HepG2 (cell line): ENCODE results near the gene MIEF1. TPM values are rescaled to one million over a fixed set of nuclear protein-coding genes. Genes with fewer than 3 reads are reported as not detected.

ENCODE experiments used
- DBP ChIP-seq: sonication (generic); formaldehyde crosslinking; IDR thresholded peaks from 2 replicates; pipeline ENCODE4 v1.4.0; 2020; ENCODE audit warnings: missing genetic modification reagents; ENCODE audit errors: not compliant biosample characterization
- HNF1A ChIP-seq, 2 experiments: sonication (generic) in 1 of 2; formaldehyde crosslinking in 1 of 2; IDR thresholded peaks; 2 replicates each; pipeline versions ENCODE4 v1.4.0 to v1.6.1; 2016 to 2020; ENCODE audit warnings: borderline replicate concordance in 1 of 2, low read depth in 1 of 2, mild to moderate bottlenecking in 1 of 2, missing genetic modification reagents in 1 of 2
- PHF20 ChIP-seq: sonication (generic); formaldehyde crosslinking; IDR thresholded peaks from 2 replicates; pipeline ENCODE4 v1.5.0; 2020; ENCODE audit warnings: mild to moderate bottlenecking, missing genetic modification reagents
- REL ChIP-seq: sonication (generic); formaldehyde crosslinking; conservative IDR thresholded peaks from 2 replicates; pipeline ENCODE4 v1.8.0; 2022; ENCODE audit warnings: mild to moderate bottlenecking, missing genetic modification reagents, moderate library complexity
- TEAD2 ChIP-seq: sonication (generic); formaldehyde crosslinking; IDR thresholded peaks from 2 replicates; pipeline ENCODE4 v1.9.0; 2021; ENCODE audit warnings: missing genetic modification reagents
- ZNF230 ChIP-seq: sonication (generic); formaldehyde crosslinking; IDR thresholded peaks from 2 replicates; pipeline ENCODE4 v1.4.0; 2020; ENCODE audit warnings: mild to moderate bottlenecking, missing genetic modification reagents
- ZNF460 ChIP-seq: sonication (generic); formaldehyde crosslinking; IDR thresholded peaks from 2 replicates; pipeline ENCODE4 v1.5.1; 2020; ENCODE audit warnings: missing genetic modification reagents, mild to moderate bottlenecking, borderline replicate concordance
- ZNF550 ChIP-seq: sonication (generic); formaldehyde crosslinking; IDR thresholded peaks from 2 replicates; pipeline ENCODE4 v1.4.0; 2020; ENCODE audit warnings: mild to moderate bottlenecking, missing genetic modification reagents, borderline replicate concordance
- ZNF570 ChIP-seq: sonication (generic); formaldehyde crosslinking; IDR thresholded peaks from 2 replicates; pipeline ENCODE4 v1.4.0; 2020; ENCODE audit warnings: mild to moderate bottlenecking, missing genetic modification reagents, borderline replicate concordance
- polyA plus RNA-seq, 8 experiments: library from polyadenylated mRNA; depleted of rRNA in 3 of 8; stranded (reverse) in 7 of 8; unstranded in 1 of 8; fragments of >200 nt; fragmentation: Illumina TruSeq in 4 of 8; extraction: Trizol in 4 of 8; gene quantifications; 2 replicates each; pipeline versions ENCODE4 v1.2.1 to v1.2.3, GENCODE V29; 2011 to 2016; ENCODE audit warnings: low read depth in 4 of 8, missing spikeins in 1 of 8, mixed read lengths in 1 of 8; ENCODE audit not compliant: insufficient read depth in 1 of 8
- total RNA-seq, 5 experiments: library from RNA; depleted of rRNA; stranded (reverse); fragments of >200 nt; fragmentation: Illumina TruSeq; extraction: Trizol; gene quantifications; 2 replicates each; pipeline ENCODE4 v1.2.3, GENCODE V29; 2016; ENCODE audit warnings: low read depth in 1 of 5
- TF ChIP-seq, protein P1 (sequence below): sonication (generic); formaldehyde crosslinking; IDR thresholded peaks from 2 replicates; pipeline ENCODE4 v1.9.0; 2021; ENCODE audit warnings: mild to moderate bottlenecking, missing genetic modification reagents
- TF ChIP-seq, protein P2 (sequence below): sonication (generic); formaldehyde crosslinking; IDR thresholded peaks from 2 replicates; pipeline ENCODE4 v1.4.0; 2020; ENCODE audit warnings: missing genetic modification reagents, borderline replicate concordance

Gene MIEF1
- total and polyA plus RNA-seq, 2 of the 13 experiments (the other 11 are each of a cell fraction or from before 2014, with no cell fraction given), result 21.7 to 34.8 TPM

GRCh38 chr22:39501644-39502108 lies 414 bp upstream of the MIEF1 start (continued):
- TF ChIP-seq DBP (CRISPR knock-in tag) (no peak), REL (CRISPR knock-in tag) (peak; percentile 80; the same call in 1 of the 2 replicates), PHF20 (CRISPR knock-in tag) (no peak), TEAD2 (CRISPR knock-in tag) (no peak), ZNF550 (no peak), HNF1A (IDR thresholded peaks at IDR 0.05; ENCODE audit: low read depth) (no peak), HNF1A (CRISPR knock-in tag; IDR thresholded peaks at IDR 0.05; ENCODE audit: borderline replicate concordance) (peak; percentile 7; the same call in 1 of the 2 replicates), ZNF570 (CRISPR knock-in tag) (no peak), ZNF230 (0 out of 2 replicates have a peak, but pooled peaks have one; percentile 19), ZNF460 (CRISPR knock-in tag) (no peak)
- TF ChIP-seq, protein P1, sequence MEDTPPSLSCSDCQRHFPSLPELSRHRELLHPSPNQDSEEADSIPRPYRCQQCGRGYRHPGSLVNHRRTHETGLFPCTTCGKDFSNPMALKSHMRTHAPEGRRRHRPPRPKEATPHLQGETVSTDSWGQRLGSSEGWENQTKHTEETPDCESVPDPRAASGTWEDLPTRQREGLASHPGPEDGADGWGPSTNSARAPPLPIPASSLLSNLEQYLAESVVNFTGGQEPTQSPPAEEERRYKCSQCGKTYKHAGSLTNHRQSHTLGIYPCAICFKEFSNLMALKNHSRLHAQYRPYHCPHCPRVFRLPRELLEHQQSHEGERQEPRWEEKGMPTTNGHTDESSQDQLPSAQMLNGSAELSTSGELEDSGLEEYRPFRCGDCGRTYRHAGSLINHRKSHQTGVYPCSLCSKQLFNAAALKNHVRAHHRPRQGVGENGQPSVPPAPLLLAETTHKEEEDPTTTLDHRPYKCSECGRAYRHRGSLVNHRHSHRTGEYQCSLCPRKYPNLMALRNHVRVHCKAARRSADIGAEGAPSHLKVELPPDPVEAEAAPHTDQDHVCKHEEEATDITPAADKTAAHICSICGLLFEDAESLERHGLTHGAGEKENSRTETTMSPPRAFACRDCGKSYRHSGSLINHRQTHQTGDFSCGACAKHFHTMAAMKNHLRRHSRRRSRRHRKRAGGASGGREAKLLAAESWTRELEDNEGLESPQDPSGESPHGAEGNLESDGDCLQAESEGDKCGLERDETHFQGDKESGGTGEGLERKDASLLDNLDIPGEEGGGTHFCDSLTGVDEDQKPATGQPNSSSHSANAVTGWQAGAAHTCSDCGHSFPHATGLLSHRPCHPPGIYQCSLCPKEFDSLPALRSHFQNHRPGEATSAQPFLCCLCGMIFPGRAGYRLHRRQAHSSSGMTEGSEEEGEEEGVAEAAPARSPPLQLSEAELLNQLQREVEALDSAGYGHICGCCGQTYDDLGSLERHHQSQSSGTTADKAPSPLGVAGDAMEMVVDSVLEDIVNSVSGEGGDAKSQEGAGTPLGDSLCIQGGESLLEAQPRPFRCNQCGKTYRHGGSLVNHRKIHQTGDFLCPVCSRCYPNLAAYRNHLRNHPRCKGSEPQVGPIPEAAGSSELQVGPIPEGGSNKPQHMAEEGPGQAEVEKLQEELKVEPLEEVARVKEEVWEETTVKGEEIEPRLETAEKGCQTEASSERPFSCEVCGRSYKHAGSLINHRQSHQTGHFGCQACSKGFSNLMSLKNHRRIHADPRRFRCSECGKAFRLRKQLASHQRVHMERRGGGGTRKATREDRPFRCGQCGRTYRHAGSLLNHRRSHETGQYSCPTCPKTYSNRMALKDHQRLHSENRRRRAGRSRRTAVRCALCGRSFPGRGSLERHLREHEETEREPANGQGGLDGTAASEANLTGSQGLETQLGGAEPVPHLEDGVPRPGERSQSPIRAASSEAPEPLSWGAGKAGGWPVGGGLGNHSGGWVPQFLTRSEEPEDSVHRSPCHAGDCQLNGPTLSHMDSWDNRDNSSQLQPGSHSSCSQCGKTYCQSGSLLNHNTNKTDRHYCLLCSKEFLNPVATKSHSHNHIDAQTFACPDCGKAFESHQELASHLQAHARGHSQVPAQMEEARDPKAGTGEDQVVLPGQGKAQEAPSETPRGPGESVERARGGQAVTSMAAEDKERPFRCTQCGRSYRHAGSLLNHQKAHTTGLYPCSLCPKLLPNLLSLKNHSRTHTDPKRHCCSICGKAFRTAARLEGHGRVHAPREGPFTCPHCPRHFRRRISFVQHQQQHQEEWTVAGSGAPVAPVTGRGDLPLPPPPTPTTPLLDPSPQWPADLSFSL (CRISPR knock-in tag), result no peak
- TF ChIP-seq, protein P2, sequence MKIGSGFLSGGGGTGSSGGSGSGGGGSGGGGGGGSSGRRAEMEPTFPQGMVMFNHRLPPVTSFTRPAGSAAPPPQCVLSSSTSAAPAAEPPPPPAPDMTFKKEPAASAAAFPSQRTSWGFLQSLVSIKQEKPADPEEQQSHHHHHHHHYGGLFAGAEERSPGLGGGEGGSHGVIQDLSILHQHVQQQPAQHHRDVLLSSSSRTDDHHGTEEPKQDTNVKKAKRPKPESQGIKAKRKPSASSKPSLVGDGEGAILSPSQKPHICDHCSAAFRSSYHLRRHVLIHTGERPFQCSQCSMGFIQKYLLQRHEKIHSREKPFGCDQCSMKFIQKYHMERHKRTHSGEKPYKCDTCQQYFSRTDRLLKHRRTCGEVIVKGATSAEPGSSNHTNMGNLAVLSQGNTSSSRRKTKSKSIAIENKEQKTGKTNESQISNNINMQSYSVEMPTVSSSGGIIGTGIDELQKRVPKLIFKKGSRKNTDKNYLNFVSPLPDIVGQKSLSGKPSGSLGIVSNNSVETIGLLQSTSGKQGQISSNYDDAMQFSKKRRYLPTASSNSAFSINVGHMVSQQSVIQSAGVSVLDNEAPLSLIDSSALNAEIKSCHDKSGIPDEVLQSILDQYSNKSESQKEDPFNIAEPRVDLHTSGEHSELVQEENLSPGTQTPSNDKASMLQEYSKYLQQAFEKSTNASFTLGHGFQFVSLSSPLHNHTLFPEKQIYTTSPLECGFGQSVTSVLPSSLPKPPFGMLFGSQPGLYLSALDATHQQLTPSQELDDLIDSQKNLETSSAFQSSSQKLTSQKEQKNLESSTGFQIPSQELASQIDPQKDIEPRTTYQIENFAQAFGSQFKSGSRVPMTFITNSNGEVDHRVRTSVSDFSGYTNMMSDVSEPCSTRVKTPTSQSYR (CRISPR knock-in tag), result no peak
